ENCODE results near the gene CSAD. TPM values are rescaled to one million over a fixed set of nuclear protein-coding genes. Genes with fewer than 3 reads are reported as not detected.
A peak's percentile ranks its signal among the peaks of the same experiment; 100 is the strongest.

The CSAD gene, protein sequence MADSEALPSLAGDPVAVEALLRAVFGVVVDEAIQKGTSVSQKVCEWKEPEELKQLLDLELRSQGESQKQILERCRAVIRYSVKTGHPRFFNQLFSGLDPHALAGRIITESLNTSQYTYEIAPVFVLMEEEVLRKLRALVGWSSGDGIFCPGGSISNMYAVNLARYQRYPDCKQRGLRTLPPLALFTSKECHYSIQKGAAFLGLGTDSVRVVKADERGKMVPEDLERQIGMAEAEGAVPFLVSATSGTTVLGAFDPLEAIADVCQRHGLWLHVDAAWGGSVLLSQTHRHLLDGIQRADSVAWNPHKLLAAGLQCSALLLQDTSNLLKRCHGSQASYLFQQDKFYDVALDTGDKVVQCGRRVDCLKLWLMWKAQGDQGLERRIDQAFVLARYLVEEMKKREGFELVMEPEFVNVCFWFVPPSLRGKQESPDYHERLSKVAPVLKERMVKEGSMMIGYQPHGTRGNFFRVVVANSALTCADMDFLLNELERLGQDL
- total RNA-seq, result 26.0 TPM

DNA sequence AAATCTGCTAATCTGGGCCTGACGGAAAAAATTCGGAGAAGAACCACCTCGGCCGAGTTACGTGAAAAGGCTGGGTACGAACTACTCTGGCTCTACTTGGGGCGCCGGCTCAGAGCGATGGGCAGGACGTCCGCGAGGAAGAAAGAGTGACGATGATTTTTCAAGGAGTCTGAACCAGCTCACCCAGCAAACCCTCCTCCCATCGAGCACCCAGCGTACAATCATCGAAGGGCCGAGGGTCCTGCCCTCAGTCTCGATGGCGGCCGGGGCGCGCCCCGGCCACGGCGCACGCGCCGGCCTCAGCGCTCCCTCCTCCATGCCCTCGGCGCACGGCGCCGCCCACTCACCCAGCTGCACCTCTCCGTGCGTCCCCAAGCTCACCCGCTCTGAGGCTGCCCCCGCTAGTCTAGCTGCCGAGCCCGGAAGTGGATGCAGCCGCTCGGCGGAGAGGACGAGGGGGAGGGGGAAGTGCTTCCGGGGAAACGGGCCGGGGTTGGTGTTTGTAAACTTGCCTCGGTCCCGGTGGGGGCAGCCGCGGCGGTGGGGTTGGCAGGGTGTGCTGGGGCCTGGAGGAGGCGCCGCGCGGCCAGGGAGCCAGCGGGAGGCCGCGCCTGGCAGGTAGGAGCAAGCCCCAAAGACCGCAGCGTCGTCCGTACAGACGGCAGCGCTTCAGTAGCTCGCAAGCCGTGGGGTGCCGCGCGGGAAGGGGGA is at the start of gene CSAD, which contains the start of gene ZNF740:
TSS of gene CSAD (minus strand) at position 706 of the 711 bp plus-strand sequence. CDS start 7,455 bp downstream, outside the sequence.
TSS of gene ZNF740 (plus strand) at position 503 of the 711 bp plus-strand sequence. CDS start 1,262 bp downstream, outside the sequence.
- DNase-seq, result peak; percentile 97

DNA sequence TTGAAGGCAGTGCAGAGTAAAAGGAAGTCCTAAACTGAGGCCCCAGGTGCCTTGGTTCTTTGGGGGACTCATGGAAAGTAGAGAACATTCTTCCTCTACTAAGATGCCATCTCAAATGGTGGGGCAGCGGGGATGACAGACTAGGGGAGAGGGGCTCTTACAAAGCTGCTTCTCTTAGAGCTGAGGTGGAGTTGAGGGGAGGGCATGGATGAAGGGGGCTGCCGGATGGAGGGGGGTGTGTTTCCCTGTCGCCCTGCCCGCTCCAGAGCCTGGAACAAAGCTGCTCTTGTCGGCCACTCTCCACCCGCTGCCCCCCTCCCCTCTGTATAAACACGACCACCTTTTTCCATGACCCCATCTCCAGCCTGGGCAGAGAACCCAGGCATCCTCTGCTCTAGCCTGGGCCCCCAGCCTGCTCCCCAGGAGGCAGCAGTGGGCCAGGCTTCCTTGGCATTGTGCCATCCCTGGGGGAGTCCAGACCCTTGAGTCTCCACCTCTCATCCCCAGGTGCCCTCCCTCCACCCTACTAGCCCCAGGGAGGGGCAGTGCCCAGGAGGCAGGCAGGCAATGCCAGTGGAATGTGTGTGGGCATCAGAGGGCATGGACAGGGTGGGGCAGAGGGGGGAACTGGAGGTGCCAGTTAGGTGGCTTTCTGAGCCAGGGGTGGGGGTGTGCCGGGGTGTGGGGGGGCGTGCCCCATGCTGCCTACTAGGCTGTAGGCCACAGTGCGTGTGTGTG is 49.6 kb upstream of the CSAD start:
- DNase-seq, result no peak

DNA sequence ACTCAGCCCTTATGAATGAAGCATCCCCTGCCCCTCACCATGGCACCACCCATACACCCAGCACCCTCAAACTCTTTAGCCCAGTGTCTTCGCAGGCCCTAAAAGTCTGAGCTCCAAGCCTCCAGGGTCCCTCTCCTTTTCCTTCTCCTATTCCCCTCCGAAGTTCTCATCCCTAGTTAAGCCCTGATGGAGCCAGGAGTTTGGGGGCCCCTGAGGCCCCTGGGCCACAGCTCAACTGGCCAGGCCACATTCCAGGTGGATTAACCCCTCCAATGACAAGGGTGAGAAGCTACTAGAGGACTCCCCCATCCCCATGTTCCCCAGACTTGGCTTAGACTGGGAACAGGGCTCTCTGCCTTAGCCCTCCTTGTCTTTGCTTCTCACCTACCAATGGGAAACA is 48.7 kb upstream of the CSAD start:
- no peak for DNase-seq

DNA sequence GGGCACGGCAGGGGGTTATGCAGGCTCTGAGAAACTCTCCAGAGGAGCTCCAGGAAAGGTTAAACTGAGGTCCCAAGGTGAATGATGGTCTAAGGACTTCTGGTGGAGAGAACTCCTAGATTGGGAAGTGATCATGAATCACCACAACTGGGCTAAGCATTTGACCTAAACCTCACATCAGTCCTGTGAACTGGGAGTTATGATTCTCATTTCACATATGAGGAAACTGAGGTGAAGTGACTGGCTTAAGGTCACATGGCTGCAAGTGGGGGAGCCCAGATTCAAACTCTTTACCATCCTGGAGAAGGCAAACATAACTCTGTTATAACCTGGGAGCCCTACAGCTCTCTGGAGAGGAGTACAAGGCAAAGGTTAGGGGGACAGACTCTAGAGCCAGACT is 47.1 kb upstream of the CSAD start:
- DNase-seq, result no peak

DNA sequence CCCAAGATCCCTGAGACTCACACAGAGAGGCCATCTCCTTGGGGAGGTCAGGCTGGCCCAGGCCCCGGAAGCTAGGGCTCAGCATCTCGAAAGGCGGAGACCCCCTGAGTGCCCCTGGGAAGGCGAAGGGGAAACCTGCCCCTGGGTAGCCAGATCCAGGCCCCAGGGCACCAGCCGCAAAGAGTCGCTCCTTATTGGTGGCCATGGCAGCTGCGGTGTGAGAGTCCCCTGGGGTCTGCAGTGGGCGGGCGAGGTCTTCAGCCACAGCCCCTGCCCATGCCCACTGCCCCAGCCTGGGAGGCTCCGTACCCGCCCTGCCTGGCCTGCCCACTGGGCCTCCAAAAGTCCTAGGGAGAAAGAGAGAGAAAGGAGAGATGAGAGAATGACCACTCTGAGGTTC is 46.6 kb upstream of the CSAD start:
- no peak for DNase-seq

DNA sequence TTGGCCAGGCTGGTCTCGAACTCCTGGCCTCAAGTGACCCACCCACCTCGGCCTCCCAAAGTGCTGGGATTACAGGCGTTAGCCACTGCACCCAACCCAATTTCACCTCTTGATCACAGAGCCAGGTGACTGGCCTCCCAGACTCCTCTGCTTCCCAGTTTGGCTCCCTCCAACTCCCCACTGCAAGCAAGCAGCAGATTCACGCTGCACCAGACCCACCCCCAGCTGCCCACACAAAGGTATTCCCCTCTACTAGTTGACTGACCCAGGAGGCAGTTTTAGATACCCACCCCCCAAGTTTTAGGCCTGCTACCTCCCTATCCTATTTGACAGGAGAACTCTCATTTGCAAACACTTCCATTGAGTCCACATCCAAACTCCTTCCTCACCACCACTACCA is 46.1 kb upstream of the CSAD start:
- no peak for DNase-seq

DNA sequence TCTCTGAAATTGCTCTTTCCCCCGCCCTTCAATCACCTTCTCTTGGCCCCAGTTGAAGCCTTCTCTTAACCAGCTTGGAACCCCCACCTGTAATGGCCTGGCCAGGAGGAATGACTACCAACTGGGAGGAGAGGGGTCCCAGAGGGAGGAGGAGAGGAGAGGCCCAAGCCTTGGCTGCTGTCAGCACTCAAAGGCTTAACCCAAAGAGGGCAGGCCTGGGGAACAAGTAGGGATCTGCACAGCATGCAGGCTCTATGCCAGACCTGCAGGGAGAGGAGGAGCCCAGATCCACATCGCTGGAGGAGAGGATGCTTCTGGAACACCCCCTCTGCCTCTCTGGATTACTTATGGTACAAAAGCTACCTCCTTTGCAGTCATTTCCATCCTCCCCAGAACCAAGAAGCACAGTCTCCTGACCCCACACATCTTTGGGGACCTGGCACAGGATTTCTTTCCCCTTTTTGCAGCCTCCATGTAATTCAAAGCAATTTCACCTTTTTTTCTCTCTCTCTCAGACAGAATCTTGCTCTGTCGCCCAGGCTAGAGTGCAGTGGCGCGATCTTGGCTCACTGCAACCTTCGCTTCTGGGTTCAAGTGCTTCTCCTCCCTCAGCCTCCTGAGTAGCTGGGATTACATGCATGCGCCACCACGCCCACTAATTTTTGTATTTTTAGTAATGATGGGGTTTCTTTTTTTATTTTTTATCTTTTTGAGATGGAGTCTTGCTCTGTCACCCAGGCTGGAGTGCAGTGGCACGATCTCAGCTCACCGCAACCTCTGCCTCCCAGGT is 45.1 kb upstream of the CSAD start:
- no peak for DNase-seq

DNA sequence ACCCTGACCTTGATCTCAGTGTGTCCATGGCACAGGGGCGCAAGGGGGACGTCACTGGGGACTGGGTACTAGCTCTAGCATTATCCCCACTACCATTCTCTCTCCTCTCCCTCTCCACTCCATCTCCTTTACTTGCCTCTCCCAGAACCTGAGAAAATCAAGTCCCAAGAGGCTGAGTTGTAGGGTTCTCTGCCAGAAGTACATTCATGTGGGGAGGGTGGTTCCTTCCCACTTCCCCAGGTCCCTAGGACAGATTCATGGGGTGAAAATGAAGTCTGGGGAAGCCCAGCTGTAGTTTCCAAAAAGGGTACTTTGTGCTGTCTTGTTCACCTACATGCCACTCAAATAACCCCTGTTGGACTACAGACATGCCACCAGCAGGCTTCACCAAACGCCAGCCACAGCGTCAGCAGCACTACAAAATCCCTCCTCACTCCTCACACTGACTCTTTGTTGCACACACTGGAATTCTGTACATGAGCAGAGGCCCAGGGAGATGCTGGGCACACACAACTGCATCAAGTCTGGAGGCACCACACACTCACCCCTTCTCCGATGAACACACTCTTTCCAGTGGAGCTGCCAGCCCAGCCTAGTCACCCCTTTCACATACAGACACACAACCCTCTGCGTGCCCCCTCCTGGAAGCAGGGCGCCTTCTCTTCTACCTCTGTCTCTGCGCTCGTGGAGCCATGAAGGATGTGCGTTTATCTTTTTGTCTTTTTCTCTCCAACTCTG is 44.3 kb upstream of the CSAD start:
- no peak for DNase-seq

DNA sequence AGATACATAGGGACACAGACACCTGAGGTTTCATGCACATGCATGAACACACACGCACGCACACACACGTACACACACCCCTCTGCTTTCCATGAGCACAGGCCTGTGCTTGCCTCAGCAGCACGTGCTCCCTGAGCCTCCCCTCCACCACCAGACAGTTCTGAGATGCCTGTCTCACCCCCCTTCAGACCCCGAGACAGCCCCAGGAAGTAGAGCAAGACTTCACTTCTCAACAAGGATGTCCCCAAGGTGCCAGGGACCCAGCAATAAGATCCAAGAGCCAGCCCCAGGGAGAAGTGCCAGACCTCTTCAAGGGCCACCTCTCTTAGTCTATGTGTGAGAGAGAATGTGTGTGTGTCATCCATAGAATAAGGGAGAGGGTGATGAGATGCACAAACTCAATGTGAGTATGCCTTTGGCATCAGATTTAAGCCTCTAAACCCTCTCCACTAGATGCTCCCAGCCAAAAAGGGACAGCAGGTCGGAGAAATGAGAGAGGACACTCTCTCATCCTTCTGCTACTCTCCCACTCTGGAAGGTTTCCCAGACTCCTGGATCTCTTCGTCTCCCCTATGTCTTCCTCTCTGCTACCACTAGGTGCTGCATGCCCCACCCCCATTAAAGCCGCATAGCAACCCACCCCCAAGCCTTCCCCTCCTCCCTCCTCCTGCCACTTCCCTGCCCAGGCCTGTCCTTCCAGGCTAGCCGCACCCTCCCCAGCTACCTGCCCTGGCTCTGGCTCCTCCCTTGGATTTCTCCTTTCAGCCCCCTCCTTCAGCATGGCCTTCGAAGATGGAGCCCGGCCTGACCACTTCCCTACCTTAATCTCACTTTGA is 43.6 kb upstream of the CSAD start:
- DNase-seq, result no peak

DNA sequence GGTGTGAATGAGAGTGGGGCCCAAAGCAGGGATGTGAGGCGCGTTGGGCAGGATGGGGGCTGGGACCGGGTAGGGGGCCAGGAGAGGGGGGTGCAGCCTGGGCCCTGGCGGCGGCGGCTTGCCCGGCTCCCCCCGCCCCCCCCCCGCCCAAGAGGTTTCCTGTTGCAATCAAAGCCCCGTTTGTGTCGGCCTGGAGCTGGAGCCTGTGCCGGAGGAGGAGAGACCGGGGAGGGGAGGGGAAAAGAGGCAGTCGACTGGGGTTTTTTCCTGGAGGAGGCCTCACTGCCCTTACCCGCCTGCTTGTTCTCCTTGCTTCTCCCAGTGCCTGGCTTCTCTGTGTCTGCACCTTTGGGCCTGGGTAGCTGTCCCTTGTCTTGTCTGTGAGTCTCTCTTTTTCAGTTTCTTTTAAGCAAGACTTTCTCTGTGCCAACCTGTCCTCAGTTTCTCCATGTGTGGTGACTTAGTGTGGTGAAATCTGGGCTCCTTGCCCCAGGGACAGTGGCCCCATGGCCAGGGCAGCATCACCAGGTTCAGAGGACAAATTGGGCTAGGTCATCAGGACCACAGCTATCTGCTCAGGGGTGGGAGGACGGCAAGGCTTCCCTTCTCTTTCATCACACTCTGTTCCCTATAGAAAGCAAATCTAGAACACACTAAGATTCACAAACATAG is 42.8 kb upstream of the CSAD start:
- no peak for DNase-seq

DNA sequence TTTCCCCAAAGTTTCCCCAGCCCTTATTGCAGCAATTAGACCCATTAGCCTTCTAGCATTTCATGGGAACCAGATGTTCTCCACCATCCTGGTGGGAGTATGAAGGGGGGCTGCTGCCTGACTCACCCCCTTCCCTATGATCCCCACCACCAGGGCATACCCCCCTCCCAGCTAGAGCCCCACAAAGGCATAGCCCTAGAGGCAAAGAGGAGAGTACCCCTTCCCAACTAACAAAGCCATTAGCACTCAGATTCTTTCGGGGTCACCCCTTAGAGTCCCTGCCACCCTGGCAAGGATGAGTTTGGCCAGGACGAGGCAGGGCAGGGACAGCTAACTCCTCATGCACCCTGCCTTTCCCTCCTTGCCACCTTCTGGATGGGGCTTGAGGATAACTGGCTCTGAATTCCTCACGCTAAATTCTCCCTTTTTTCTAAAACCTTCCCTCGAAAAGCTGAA is 42.1 kb upstream of the CSAD start:
- DNase-seq, result no peak

DNA sequence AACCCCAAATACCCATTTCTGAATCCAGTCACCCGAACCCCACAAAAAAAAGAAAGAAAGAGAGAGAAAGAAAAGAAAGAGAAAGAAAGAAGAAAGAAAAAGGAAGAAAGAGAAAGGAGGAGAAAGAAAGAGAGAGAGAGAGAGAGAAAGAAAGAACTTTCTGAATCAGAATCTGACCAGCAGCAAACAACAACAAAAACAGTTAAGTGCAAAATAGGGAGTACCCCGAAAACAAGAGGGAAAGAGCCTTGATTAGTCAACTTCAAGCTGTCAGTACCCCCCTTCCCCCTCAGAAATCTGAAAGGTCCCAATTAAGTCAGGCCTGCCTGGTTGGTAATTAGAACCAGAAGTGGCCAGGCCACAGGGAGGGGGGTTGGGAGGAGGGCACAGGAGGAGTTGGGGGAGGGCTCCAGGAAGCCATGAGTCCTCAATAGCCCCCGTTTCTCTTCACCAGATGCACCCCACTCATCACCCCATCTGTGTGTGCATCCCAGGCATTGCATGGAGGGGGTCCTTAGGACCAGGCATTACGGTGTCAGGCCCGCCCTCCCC is 41.5 kb upstream of the CSAD start:
- DNase-seq, result no peak

DNA sequence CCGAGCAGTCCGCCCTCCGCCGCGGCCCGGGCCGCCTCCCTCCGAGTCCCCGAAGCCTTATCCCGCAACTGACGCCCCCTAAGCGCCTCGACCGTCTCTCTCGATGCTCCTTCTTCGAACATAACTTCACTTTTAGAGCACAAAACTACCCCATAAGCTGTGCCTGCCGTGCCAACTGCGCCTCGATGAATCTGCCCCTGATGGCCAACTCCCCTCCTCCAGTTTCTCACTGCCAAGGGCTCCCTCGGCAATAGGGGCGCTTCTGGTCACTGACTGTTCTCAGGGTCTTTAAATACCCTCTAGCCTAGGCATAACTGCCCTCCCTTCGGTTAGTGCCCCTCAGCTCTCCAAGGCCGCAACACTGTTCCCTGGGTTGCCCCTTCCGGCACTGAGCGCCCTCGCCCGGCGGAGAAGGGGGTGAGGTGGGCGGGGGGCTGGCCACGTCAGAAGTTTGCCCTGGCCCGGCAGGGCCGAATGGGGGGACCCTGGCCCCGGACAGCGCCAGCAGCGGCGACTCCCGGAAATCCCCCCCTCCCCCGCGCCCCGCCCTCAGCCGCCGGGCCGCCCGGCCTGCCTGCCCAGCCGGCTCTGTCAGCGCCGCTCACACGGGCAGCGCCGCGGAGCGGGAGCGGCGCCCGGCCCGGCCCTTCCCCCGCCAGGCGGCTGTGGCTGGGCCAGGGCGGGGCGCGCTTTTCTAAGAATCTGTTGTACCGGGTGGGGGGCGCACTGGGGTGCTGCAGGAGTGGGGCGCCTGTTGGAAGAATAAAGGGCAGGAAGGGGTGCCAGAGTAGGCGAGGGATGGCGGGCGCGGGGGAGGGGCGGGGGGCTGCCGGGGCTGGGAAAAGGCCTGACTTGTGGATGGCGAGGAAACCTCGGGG is 40.7 kb upstream of the CSAD start:
- peak; percentile 24 for DNase-seq

DNA sequence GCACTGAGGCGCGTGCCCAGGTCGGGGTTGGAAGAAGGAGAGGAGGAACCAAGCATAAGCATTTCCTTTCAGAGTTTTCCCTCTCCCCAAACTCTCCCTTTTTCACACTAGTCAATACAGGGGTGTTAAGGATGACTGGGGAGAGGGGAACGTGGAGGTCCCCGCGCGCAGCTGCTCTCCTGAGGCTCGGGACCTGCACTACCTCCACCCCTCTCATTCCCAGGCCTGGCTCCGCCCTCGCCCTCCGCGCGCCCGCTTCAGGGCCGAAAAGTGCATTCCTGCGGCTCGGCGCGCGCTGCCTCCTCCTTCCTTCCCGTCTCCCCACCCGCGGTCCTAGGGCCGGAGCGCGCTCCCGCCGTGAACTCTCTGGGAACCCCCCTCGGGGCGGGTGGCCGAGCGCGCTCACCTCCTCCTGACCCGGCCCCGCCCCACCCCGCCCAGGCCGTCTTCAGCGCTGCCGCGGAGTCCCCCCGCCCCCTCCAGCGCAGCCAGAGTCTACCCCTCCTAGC is 40.0 kb upstream of the CSAD start:
- peak; percentile 78 for DNase-seq

DNA sequence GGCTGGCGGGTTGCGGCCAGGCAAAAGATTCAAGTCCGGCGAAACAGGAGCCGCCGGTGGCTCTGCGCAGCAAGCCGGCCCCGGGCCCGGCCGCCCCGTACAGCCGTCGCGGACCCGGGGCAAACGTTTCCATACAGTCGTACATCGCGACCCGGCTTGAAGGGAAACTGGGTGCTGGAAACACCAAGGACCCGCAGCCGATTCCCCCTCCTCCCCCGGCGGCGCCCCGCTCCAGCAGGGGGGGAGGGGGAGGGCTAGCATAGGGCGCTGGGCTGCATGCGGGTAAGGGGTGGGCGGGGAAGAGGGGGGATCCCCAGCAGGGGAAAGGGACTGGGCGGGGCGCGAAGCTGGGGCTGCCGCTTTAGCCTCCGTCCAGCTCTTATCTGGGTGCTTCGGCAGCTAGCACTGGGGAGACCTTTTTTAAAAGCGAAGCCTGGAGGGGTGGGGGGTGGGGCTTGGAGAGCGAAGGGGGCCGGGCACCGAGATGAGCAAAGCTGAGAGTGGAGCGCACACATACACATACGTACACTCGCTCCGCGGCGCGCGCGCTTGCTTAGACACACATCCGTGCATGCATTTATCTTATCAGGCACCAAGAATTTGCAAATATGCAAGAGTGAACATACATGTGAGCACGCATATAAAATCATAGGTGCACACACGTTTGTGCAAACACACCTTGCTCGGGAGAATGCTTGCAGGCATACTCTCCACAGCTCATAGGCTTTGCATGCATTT is 39.4 kb upstream of the CSAD start:
- peak; percentile 59 for DNase-seq

DNA sequence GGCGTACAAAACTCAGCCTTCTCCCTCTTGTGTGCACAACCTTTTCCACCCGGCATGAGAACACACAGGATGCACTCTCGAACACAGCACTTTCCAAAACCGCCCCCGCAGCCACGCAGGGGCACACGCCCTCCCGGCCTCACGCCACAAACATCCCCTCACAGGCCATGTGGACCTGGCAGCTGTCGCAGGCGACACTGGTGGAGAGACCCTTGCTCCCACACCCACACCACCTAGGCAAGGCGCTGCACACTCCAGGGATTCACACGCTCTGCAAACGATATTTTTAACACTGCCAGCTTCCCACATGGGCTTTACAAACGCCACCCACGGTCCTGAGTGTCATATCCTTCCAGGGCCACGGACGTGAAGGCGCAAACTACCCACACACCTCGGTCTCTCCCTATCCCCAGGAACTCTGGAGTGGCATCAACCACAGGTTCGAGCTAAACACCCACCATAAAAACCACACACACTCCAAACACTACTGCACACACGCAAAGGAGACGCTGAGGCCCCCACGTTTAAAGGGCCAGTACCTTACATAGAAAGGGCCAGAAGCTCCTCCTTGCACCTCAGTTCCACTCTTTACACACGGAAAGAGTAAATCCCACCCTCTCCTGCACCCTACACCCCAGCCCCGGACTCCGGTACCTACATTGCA is 38.7 kb upstream of the CSAD start:
- no peak for DNase-seq

All from occipital lobe (tissue), 2 donors.